ENCODE results near the gene SASH1.
A peak's percentile ranks its signal among the peaks of the same experiment; 100 is the strongest.

GRCh38 chr6:148559848-148560433, 217.3 kb downstream of the SASH1 start:
- TF ChIP-seq, protein P1, sequence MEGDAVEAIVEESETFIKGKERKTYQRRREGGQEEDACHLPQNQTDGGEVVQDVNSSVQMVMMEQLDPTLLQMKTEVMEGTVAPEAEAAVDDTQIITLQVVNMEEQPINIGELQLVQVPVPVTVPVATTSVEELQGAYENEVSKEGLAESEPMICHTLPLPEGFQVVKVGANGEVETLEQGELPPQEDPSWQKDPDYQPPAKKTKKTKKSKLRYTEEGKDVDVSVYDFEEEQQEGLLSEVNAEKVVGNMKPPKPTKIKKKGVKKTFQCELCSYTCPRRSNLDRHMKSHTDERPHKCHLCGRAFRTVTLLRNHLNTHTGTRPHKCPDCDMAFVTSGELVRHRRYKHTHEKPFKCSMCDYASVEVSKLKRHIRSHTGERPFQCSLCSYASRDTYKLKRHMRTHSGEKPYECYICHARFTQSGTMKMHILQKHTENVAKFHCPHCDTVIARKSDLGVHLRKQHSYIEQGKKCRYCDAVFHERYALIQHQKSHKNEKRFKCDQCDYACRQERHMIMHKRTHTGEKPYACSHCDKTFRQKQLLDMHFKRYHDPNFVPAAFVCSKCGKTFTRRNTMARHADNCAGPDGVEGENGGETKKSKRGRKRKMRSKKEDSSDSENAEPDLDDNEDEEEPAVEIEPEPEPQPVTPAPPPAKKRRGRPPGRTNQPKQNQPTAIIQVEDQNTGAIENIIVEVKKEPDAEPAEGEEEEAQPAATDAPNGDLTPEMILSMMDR (conservative IDR thresholded peaks at IDR 0.05; ENCODE audit: low read depth, low read length): peak; percentile 87
- TF ChIP-seq EZH2 (IDR thresholded peaks at IDR 0.05; ENCODE audit: low read length, unreplicated experiment) (no peak), EZH2phosphoT487 (IDR thresholded peaks at IDR 0.05; ENCODE audit: borderline replicate concordance, low read length) (no peak)

All from PC-3 (cell line).